ENCODE results near the gene HS3ST5.

Gene HS3ST5

DNA sequence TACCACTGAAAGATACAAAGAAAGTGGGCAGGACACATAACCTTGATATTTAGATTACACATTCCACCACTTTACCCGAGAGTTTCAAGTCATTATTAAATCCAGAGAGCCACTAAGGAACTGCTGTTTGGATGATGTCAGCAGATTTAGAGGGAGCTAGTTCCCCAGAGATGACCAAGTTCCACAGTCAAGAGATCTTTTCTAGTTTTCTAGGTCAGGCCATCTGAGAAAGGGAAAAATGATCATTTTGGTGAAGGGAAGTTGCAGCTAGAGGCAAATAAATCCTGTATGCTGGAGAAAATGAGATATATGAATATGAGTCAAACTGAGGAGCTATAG, 147.8 kb downstream of the HS3ST5 start:
- DNase-seq (ENCODE audit: low read depth), result no peak

DNA sequence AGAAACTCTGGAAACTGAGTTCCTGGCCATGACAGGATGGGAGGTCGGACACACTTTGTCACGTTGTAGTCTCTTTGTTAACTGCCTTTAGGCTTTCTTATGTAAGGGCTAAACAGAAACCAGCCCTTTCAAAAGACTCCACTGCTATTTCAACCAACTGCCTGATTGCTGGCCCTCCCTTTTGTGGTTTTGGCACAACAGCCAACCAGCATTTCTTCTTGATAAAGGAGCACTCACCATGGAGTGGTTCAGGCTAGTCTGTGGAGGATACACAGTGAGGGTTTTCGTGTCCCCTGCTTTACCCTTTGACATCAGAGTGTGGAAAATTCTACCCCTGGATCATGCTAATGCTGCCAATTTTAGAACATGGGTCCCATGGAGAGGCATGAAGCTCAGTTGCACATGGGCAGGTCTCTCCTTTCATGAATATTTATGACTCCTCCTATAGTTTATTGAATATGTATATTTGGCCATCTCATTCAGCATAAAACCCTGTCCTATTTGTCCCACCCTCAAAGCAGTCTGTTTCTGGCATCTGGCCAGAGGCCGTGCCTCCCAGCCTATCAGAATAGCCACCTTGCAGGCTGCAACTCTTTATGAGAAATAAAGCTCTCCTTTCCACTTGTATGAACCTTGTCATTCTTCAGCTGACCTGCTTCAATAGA, 148.3 kb downstream of the HS3ST5 start:
- no peak for DNase-seq (ENCODE audit: low read depth)

DNA sequence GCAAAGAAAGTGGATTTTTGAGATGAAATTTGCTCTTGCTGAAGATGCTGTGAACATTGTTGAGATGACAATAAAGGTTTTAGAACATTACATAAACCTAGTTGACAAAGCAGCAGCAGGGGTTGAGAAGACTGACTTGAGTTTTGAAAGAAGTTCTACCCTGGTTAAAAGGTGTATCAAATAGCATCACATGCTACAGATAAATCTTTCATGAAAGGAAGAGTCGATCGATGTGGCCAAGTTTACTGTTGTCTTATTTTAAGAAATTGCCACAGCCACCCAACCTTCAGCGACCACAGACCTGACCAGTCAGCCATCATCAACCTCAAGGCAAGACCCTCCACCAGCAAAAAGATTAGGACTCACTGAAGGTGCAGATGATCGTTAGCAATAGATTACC, 155.3 kb downstream of the HS3ST5 start:
- no peak for DNase-seq (ENCODE audit: low read depth)

GRCh38 chr6:114181664-114182063, 161.2 kb downstream of the HS3ST5 start:
- DNase-seq (ENCODE audit: low read depth), result no peak

- DNase-seq (ENCODE audit: low read depth), result no peak
Measured at GRCh38 chr6:114179411-114179810, 163.4 kb downstream of the HS3ST5 start.

GRCh38 chr6:114176726-114177125, 166.1 kb downstream of the HS3ST5 start:
- no peak for DNase-seq (ENCODE audit: low read depth)

DNA sequence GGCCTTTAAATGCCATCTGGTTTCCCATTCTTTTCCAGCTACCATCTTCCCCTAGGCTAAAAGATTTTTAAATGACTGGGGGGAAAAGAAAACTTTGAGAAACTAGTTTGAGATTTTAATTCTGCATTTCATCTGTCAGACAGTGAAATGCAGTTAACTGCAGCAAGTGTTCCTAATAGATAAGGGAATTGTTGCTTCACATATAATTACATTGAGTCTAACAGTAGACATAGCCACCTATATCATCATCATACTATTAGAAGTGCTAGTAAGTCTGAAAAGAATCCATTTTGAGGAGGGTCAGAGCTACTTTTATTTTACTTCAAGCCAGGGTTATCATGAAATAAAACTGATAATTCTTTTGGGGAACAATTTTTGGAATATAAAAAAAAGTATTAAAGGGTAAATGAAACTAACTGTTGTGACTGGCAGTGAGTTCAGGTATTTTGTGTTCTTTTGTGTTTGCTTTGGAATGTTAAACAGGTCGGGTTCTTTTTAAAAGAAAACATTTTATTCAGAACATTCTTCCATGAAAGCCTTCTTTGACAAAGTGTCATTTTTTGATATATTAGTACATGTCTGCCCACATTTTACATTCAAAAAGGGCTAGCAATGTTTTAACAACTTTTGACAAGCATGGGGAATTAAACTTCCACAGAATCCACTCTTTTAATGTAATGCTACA, 170.1 kb downstream of the HS3ST5 start:
- DNase-seq (ENCODE audit: low read depth), result no peak

GRCh38 chr6:114171473-114171872, 171.3 kb downstream of the HS3ST5 start:
- DNase-seq (ENCODE audit: low read depth), result no peak

GRCh38 chr6:114170958-114171387, 171.8 kb downstream of the HS3ST5 start:
- DNase-seq (ENCODE audit: low read depth), result no peak

- no peak for DNase-seq (ENCODE audit: low read depth)
Measured at GRCh38 chr6:114170372-114170771, 172.5 kb downstream of the HS3ST5 start.

DNA sequence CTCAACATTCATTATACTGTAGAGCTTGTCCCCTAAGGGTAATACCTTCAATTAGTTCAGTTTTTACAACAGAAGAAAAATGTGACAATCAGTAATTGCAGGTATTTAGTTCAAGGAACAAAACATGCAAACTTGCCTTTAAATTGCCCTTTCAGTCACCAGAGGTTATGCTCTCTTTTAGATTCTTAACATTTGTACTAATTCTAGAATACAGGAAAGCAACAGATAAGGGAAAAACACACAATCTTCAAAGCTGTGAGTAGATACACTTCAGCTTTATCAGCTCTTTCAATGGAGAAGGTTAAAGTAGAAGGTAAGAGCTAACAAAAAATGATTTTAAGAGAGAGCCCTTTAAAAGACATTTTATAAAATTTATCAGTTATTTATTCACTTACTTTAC, 173.1 kb downstream of the HS3ST5 start:
- no peak for DNase-seq (ENCODE audit: low read depth)

- no peak for DNase-seq (ENCODE audit: low read depth)
Measured at GRCh38 chr6:114167583-114168576, 174.9 kb downstream of the HS3ST5 start.

DNA sequence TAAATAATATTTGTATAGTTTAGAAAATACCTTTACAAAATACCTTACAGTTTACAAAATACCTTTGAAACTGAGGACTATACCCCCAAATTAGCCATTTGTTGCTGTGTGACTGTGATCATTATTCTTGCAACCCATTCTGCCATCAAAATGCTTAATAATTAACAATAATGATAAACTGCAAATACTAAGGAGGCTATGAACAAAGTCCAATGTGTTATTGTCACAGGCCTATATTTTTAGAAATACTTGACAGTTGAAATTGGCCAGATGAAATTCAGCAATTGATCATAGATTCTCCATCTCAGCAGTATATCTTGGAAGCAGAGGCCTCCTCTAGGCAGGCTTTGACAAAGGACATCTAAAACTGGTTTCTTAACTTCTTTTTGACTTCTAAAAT, 178.6 kb downstream of the HS3ST5 start:
- no peak for DNase-seq (ENCODE audit: low read depth)

GRCh38 chr6:114162691-114163347, 180.0 kb downstream of the HS3ST5 start:
- DNase-seq (ENCODE audit: low read depth), result no peak

DNA sequence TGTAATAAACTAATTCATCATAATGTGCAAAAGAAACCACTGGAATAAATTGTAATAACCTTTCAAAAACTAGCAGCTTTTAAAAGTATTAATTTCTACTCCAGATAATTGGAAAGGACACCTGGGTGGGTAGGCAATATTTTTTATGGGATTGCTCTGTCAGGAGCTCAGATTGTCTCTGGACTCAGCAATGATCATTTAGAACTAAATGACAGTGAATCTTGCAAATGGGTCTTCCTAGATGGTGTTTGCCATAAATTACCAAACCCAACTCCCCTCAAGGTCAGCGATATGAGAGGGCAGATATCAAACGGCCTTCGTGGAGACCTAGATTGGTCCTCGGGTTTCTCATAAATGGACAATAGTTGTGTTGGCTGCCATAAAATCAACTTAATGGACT, 181.9 kb downstream of the HS3ST5 start:
- DNase-seq (ENCODE audit: low read depth), result no peak

- no peak for DNase-seq (ENCODE audit: low read depth)
Measured at GRCh38 chr6:114159727-114160126, 183.1 kb downstream of the HS3ST5 start.

GRCh38 chr6:114158838-114159694, 183.8 kb downstream of the HS3ST5 start:
- DNase-seq (ENCODE audit: low read depth), result no peak

DNA sequence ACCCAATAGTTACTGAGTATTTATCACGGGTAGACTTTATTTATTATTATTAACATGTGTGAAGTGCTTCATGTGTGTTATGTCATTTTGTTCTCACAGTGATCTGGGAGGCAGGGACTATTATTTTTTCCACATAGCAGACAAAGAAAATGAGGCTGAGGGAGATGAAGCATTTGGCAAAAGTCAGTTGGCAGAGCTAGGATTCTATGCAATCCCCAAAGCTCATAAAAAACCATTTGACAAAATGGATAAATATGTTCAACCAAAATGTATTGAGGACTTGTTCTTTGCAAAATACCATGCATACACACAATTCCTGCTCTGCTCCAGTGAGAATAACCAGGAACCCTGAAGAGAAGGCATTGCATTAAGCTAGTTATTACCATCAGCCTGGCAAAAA, 184.4 kb downstream of the HS3ST5 start:
- DNase-seq (ENCODE audit: low read depth), result no peak

DNA sequence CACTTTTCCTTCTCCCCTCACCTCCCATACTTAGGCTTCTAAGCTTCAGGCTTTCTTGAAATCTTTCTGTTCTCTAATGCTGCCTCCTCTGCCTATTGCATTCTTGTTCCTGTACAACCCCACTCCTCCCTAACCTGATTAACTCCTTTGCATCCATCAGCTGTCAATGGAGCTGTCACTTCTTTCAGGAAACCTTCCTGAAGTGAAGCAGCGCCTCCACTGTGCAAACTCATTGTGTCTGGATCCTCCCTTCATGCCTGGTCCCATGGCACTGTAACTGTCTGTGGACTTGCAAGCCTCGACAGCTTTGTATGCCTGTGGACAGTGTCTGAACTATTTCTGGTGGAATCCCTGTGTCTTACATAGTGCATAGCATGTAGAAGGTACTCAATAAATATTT, 185.0 kb downstream of the HS3ST5 start:
- no peak for DNase-seq (ENCODE audit: low read depth)

DNA sequence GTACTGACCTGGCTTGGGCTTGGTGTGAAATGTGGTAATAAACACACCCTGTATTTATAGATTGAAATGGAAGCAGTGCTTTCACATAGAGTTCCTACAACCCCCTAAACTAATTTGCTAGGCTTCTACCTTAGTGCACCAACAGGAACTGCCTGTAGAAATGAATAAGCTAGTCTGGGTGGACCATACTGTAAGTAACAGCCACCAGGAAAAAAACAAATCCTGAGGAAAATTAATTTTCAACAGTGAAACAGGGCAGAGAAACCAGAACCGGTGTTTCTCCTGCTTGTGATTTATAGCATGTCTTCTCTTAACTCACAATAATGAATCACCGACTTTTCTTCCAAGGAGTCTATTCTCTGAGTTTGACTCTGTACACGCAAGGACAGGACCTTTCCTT, 187.1 kb downstream of the HS3ST5 start:
- DNase-seq (ENCODE audit: low read depth), result no peak

DNA sequence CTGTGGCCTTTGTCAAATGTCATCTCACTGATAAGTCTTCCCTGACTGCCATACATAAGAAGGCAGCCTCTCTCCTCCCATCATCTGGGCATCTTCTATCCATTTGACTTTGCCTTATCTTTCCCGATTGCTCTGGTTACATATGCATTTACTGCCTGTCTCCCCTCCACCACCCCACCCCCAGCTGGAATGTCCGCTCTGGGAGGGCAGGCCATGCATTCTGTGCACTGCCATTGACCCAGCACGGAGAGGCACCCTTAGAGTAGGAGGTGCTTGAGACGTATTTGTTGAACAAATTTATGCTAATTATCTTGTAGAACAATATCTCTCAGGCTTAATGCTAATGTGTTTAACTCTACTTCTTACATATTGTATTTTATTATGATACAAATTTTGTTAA, 188.0 kb downstream of the HS3ST5 start:
- no peak for DNase-seq (ENCODE audit: low read depth)

Data from stimulated activated CD8-positive, alpha-beta memory T cell treated with anti-CD3 and anti-CD28 coated beads, Interleukin-7, amount 100 ng/mL, for 24 hours (primary cell).